BE2C (cell line): ENCODE data around the gene NPL.

ENCODE experiments used
- DNase-seq: peaks from one replicate; pipeline ENCODE4 v3.0.0-alpha.2; 2020
- H3K27me3 ChIP-seq: fragments of 250-450 bp; sonication (Bioruptor Pico); 2 replicates; pipeline ENCODE4 v1.5.1; 2020; ENCODE audit warnings: mild to moderate bottlenecking
- H3K36me3 ChIP-seq: fragments of 250-450 bp; sonication (Bioruptor Pico); 2 replicates; pipeline ENCODE4 v1.5.1; 2020; ENCODE audit warnings: mild to moderate bottlenecking
- H3K4me1 ChIP-seq: fragments of 250-450 bp; sonication (Bioruptor Pico); 2 replicates; pipeline ENCODE4 v1.5.1; 2020
- H3K4me3 ChIP-seq: 2 replicates; pipeline ENCODE4 v1.5.1; 2011; ENCODE audit warnings: low read depth, low read length
- H3K9me3 ChIP-seq: fragments of 250-450 bp; sonication (Bioruptor Pico); 2 replicates; pipeline ENCODE4 v1.5.1; 2020
- TF ChIP-seq, protein P1 (sequence below): IDR thresholded peaks from 2 replicates; pipeline ENCODE4 v1.5.1; 2012; ENCODE audit warnings: mild to moderate bottlenecking, low read depth, low read length

The NPL gene

DNA sequence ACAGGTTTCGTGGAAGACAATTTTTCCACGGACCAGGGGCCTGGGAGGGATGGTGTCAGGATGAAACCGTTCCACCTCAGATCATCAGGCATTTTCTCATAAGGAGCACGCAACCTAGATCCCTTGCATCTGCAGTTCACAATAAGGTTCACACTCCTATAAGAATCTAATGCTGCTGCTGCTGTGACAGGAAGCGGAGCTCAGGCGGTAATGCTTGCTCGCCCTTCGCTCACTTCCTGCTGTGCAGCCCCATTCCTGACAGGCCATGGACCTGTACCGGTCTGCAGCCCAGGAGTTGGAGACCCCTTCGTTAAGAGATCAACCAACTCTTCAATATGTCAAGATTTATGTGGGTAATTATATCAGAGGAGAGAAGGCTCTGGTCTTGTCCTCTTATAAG, 46.2 kb downstream of the NPL start:
- TF ChIP-seq, protein P1, sequence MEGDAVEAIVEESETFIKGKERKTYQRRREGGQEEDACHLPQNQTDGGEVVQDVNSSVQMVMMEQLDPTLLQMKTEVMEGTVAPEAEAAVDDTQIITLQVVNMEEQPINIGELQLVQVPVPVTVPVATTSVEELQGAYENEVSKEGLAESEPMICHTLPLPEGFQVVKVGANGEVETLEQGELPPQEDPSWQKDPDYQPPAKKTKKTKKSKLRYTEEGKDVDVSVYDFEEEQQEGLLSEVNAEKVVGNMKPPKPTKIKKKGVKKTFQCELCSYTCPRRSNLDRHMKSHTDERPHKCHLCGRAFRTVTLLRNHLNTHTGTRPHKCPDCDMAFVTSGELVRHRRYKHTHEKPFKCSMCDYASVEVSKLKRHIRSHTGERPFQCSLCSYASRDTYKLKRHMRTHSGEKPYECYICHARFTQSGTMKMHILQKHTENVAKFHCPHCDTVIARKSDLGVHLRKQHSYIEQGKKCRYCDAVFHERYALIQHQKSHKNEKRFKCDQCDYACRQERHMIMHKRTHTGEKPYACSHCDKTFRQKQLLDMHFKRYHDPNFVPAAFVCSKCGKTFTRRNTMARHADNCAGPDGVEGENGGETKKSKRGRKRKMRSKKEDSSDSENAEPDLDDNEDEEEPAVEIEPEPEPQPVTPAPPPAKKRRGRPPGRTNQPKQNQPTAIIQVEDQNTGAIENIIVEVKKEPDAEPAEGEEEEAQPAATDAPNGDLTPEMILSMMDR: no peak
- Histone ChIP-seq H3K4me3 (no peak overlapping the region), H3K27me3 (no peaks in the 10 kb centered on the region), H3K36me3 (peaks cover 9% of the 10 kb centered on the region), H3K9me3 (no peaks in the 10 kb centered on the region), H3K4me1 (peaks cover 3% of the 10 kb centered on the region; the same call in 1 of the 2 replicates)
- DNase-seq: no peak

DNA sequence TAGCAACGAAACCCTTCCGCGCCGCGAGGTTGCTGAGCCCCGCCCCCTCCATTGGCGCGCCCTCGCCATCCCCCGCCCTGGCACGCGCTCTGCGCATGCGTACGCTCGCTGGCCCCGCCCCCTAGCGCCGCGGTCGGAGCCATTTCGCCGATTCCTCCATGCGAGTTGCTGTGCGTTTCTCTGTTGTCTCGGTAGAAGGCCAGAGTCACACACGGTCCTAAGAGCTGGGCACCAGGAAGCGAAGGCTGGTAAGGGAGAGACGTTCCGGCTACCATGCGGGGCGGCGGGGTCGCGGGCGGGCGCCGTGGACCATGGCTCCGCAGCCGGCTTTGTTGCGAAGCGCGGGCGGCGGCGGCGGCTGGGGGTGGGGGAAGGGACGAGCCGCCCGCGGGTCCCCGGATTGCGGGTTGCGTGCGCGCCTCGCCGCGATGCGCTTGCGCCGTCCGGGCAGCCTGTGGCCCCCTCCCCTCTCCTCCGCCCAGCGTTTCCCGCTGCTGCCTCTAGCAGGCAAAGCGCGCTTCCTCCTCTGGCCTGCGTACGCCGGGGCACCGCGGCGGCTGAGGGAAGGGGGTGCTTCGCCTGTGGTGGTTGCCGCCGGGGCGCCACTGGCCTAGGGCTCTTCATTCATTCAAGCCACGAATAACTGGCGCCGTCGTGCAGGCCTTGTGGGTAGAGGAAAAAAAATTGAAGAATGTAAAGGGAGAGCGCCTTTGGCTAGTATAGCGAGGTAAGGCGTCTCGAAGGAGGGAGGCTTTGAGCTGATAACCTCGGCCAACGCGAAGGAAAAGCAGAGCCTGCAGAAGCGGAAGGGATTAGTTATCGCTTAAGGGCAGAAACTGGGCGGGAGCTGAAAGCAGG, 49.9 kb downstream of the NPL start, which contains the start of gene DHX9:
Gene DHX9, plus strand, starts transcription at position 139 of the 858 bp plus-strand sequence. CDS start 3,220 bp downstream, outside the sequence.
- TF ChIP-seq, protein P1: peak; percentile 12; the same call in 1 of the 2 replicates
- Histone ChIP-seq H3K9me3 (no peaks in the 10 kb centered on the region), H3K4me1 (peaks cover 3% of the 10 kb centered on the region; the same call in 1 of the 2 replicates), H3K4me3 (peak within 1 kb of the TSS; percentile 75), H3K36me3 (peaks cover 42% of the 10 kb centered on the region), H3K27me3 (no peaks in the 10 kb centered on the region)
- DNase-seq: peak; percentile 98

DNA sequence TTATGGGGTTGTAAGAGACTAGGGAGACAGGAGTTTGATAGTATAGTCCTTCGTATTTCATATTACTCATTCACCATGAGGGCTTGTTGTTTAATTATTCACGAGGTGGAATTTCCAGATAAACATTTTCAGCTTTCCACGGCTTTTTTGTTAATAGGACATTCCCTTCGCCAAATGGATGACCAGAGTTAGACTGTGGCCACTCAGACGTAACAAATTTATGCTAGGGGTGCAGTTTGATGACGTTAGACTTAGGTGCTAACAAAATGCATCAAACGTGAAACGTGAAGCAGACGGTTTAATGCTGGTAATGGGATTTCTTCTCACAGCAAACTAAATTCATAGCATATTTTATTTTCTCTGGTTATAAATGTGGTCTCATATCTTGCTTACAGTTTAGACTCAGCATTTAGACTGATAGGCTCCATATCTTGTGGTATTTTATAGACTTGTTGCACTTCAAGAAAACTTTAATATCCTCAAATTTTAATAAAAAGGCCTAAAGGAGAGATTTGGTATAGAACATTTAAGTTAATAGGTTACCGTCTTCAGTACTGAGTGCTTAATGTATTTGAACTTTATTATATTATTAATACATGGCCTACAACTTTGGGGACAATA, 51.9 kb downstream of the NPL start:
- peaks cover 3% of the 10 kb centered on the region; the same call in 1 of the 2 replicates for H3K4me1 ChIP-seq

DNA sequence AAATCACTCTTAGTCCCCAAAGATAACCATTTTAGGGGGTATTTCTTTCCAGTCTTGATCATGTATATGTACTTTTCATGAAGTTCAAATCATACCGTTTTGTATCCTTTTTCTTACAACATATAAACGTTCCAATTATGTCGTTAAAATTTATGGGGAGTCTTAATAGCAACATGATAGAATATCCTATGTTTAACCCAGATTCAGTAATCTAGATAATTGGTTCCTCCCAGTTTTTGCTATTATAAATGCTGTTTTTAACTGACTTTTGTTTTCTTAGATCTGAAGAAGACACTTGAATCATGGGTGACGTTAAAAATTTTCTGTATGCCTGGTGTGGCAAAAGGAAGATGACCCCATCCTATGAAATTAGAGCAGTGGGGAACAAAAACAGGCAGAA, 52.7 kb downstream of the NPL start:
- Histone ChIP-seq H3K27me3 (no peaks in the 10 kb centered on the region), H3K9me3 (no peaks in the 10 kb centered on the region), H3K4me3 (peak overlapping the region; percentile 75), H3K36me3 (peaks cover 70% of the 10 kb centered on the region), H3K4me1 (peaks cover 3% of the 10 kb centered on the region; the same call in 1 of the 2 replicates)
- DNase-seq: no peak
- TF ChIP-seq, protein P1: no peak

More for the DNA sequence above, 51.9 kb downstream of the NPL start:
- no peak for DNase-seq
- Histone ChIP-seq H3K27me3 (no peaks in the 10 kb centered on the region), H3K36me3 (peaks cover 62% of the 10 kb centered on the region), H3K4me3 (peak overlapping the region; percentile 75), H3K9me3 (no peaks in the 10 kb centered on the region)
- TF ChIP-seq, protein P1: no peak

DNA sequence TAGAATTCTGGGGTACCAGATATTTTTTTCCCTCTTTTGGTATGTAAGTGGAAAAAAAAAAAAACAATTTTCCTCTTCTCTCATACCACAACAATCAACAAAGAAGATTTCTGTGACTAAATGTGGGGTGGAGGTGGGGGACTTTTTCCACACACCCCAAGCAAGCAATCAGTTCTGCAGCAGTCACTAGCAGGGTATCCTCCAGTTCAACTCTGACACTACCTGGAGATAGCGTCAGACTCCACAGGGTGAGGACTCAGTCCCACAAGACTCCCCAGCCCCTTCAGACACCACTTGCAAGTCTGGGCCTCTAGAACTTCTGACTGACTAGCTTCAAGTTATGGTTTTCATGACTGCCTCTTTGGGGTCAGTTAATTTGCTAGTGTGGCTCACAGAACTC, 55.8 kb downstream of the NPL start:
- no peak for DNase-seq
- no peak overlapping the region for H3K4me3 ChIP-seq
- H3K27me3 ChIP-seq: no peaks in the 10 kb centered on the region
- no peaks in the 10 kb centered on the region for H3K4me1 ChIP-seq
- TF ChIP-seq, protein P1: no peak
- H3K36me3 ChIP-seq: peaks cover 97% of the 10 kb centered on the region
- no peaks in the 10 kb centered on the region for H3K9me3 ChIP-seq

DNA sequence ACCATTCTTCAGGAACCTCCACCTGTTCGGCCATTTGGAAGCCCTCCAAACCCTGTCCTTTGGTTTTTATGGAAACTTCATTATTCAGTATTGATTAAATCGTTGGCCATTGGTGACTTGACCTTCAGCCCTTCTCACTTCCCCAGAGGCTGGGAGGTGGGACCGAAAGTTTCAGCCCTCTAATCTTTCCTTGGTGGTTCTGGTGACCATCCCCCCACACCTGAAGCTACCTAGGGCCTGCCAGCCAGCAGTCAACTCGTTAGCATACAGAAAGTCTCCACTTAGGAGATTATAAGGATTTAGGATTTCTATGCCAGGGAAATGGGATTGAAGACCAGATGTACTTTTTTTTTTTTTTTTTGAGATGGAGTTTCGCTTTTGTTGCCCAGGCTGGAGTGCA, 56.3 kb downstream of the NPL start:
- DNase-seq: no peak
- H3K9me3 ChIP-seq: no peaks in the 10 kb centered on the region
- H3K27me3 ChIP-seq: no peaks in the 10 kb centered on the region
- H3K4me3 ChIP-seq: no peak overlapping the region
- H3K36me3 ChIP-seq: peaks cover 97% of the 10 kb centered on the region
- H3K4me1 ChIP-seq: no peaks in the 10 kb centered on the region
- TF ChIP-seq, protein P1: no peak
